ENCODE measurements around the gene RBSN. TPM values are rescaled to one million over a fixed set of nuclear protein-coding genes. Genes with fewer than 3 reads are reported as not detected.

Gene RBSN
- total RNA-seq, 1 donor from 2014 or later, result 22.4 TPM

Other genes with a start within 250 kb of the RBSN start
- 22.5 and 30.1 TPM in 2 replicates for gene NR2C2, start 151.6 kb downstream of the RBSN start, total RNA-seq
- 37.1 and 46.4 TPM in 2 replicates for gene MRPS25, start 33.8 kb downstream of the RBSN start, total RNA-seq
- 21.2 and 30.2 TPM in 2 replicates for gene CAPN7, start 107.1 kb upstream of the RBSN start, total RNA-seq
- gene SH3BP5, start 233.4 kb upstream of the RBSN start, total RNA-seq, result 91.2 and 106 TPM in 2 replicates

All from pulmonary artery endothelial cell (primary cell).